ENCODE measurements around the gene YIF1B. TPM values are rescaled to one million over a fixed set of nuclear protein-coding genes. Genes with fewer than 3 reads are reported as not detected.
"Not testable (repeated sequence)": the region's sequence is repeated elsewhere in the genome, so short reads cannot be mapped to it uniquely, and the experiment has no call there.

Gene YIF1B
- total RNA-seq, 2 donors from 2014 or later, result 77.2 to 84.3 TPM

DNA sequence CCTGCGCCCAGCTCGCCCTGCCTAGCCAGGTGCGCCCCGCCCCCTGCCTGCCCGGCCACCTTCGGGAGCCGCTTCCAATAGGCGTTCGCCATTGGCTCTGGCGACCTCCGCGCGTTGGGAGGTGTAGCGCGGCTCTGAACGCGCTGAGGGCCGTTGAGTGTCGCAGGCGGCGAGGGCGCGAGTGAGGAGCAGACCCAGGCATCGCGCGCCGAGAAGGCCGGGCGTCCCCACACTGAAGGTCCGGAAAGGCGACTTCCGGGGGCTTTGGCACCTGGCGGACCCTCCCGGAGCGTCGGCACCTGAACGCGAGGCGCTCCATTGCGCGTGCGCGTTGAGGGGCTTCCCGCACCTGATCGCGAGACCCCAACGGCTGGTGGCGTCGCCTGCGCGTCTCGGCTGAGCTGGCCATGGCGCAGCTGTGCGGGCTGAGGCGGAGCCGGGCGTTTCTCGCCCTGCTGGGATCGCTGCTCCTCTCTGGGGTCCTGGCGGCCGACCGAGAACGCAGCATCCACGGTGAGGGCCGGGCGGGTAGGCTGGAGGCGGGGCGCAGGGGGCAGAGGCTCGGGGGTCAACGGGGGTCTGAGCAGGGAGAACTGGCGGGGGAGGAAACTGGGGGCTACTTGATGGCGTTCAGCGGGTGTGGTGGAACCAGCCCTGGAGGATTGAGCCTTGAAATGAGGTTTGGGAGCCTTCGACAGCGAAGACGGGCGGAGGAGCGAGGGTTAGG lies 51.1 kb downstream of the YIF1B start, which contains the start of gene SPINT2:
TSS of gene SPINT2 (plus strand) at position 88 of the 727 bp plus-strand sequence. CDS start at position 408, 320 bp downstream.
- peak within 1 kb of the TSS; percentile 94 for H3K4me3 Mint-ChIP-seq
- H3K27me3 Mint-ChIP-seq, result no peaks in the 10 kb centered on the region
- peak; percentile 51 for ATAC-seq (replicated peaks)
- peaks cover 33% of the 10 kb centered on the region for H3K4me1 Mint-ChIP-seq
- H3K9me3 Mint-ChIP-seq, result peaks cover 4% of the 10 kb centered on the region
- H3K27ac Mint-ChIP-seq, result peak within 1 kb of the TSS; percentile 96
- peaks cover 5% of the 10 kb centered on the region for H3K36me3 Mint-ChIP-seq (ENCODE audit: low read depth)

- H3K4me1 Mint-ChIP-seq, result peaks cover 33% of the 10 kb centered on the region
Observed at GRCh38 chr19:38263689-38264485, 51.9 kb downstream of the YIF1B start.

DNA sequence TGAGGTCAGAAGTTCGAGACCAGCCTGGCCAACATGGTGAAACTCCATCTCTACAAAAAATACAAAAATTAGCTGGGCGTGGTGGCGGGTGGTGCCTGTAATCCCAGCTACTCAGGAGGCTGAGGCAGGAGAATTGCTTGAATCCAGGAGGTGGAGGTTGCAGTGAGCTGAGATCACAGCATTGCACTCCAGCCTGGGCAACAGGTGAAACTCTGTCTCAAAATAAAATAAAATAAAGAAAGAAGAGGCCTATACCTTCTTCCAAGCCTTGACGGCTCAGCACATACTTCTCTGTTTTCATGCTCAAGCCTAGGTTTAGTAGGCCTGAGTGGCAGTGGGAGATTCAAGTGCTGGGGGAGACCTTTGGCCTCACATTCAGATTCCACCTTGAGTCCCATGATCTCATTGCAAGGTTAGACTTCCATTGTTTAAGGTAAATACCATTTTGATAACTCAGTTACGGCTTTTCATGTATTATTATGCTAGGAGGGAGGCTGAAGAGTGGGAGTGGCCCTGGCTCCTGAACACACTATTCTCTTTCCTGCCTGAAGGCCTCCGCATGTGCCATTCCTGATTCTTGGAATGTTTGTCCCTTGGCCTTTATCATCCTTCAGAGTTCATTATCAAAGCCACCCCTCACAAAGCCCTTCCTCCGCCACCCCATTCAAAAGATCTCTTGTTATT lies 53.0 kb downstream of the YIF1B start:
- peaks cover 7% of the 10 kb centered on the region for H3K27me3 Mint-ChIP-seq
- H3K9me3 Mint-ChIP-seq, result peaks cover 4% of the 10 kb centered on the region
- peak overlapping the region; percentile 94 for H3K4me3 Mint-ChIP-seq
- ATAC-seq (replicated peaks), result no peak
- H3K27ac Mint-ChIP-seq, result peak overlapping the region; percentile 96
- peaks cover 5% of the 10 kb centered on the region for H3K36me3 Mint-ChIP-seq (ENCODE audit: low read depth)
- H3K4me1 Mint-ChIP-seq, result peaks cover 28% of the 10 kb centered on the region

More at GRCh38 chr19:38263689-38264485, 51.9 kb downstream of the YIF1B start:
- peaks cover 4% of the 10 kb centered on the region for H3K9me3 Mint-ChIP-seq
- H3K4me3 Mint-ChIP-seq, result peak overlapping the region; percentile 94
- H3K27me3 Mint-ChIP-seq, result peaks cover 3% of the 10 kb centered on the region
- peak overlapping the region; percentile 96 for H3K27ac Mint-ChIP-seq
- peak; percentile 87 for ATAC-seq (replicated peaks)
- peaks cover 5% of the 10 kb centered on the region for H3K36me3 Mint-ChIP-seq (ENCODE audit: low read depth)

- not testable (repeated sequence) for H3K9me3 Mint-ChIP-seq; H3K36me3 Mint-ChIP-seq (ENCODE audit: low read depth); H3K4me3 Mint-ChIP-seq; H3K27me3 Mint-ChIP-seq; H3K27ac Mint-ChIP-seq; ATAC-seq (replicated peaks)
- peaks cover 22% of the 10 kb centered on the region for H3K4me1 Mint-ChIP-seq
Observed at GRCh38 chr19:38261942-38262341, 53.8 kb downstream of the YIF1B start.

- no peak for ATAC-seq (replicated peaks)
- Mint-ChIP-seq H3K27me3 (peaks cover 25% of the 10 kb centered on the region), H3K4me1 (no peaks in the 10 kb centered on the region), H3K36me3 (ENCODE audit: low read depth) (no peaks in the 10 kb centered on the region), H3K9me3 (no peaks in the 10 kb centered on the region), H3K4me3 (no peak overlapping the region), H3K27ac (no peak overlapping the region)
Observed at GRCh38 chr19:38255383-38256014, 60.2 kb downstream of the YIF1B start.

- H3K4me3 Mint-ChIP-seq, result no peak overlapping the region
- no peak for ATAC-seq (replicated peaks)
- no peaks in the 10 kb centered on the region for H3K4me1 Mint-ChIP-seq
- H3K27ac Mint-ChIP-seq, result no peak overlapping the region
- H3K9me3 Mint-ChIP-seq, result no peaks in the 10 kb centered on the region
- H3K36me3 Mint-ChIP-seq (ENCODE audit: low read depth), result no peaks in the 10 kb centered on the region
- peaks cover 23% of the 10 kb centered on the region for H3K27me3 Mint-ChIP-seq
Observed at GRCh38 chr19:38253788-38254187, 62.0 kb downstream of the YIF1B start.

Other genes starting within 250 kb of the YIF1B start
- gene DPF1, start 91.7 kb downstream of the YIF1B start, total RNA-seq, result 1 to 10 TPM in 1 of 2 donors, not detected in 1; 1.1 TPM
- not detected for gene PPP1R14A, start 59.6 kb downstream of the YIF1B start, total RNA-seq
- 10 to 100 TPM; 21.3 to 56.6 TPM for gene SPINT2, start 51.4 kb downstream of the YIF1B start, total RNA-seq
- under 1 TPM in 1 of 2 donors, not detected in 1; 0.87 TPM for gene C19orf33, start 11.7 kb downstream of the YIF1B start, total RNA-seq
- gene KCNK6, start 3.9 kb upstream of the YIF1B start, total RNA-seq, result 10 to 100 TPM; 13.7 to 19.4 TPM
- 10 to 100 TPM in 1 of 2 donors, 1 to 10 TPM in 1; 5.0 to 15.2 TPM for gene CATSPERG, start 19.9 kb upstream of the YIF1B start, total RNA-seq
- gene PSMD8, start 58.6 kb upstream of the YIF1B start, total RNA-seq, result 100 to 1,000 TPM; 166 to 242 TPM
- gene GGN, start 72.1 kb upstream of the YIF1B start, total RNA-seq, result under 1 TPM in 1 of 2 donors, not detected in 1; 0.95 TPM
- gene SPRED3, start 72.8 kb upstream of the YIF1B start, total RNA-seq, result 10 to 100 TPM in 1 of 2 donors, 1 to 10 TPM in 1; 1.8 to 14.4 TPM
- 10 to 100 TPM; 26.1 to 63.0 TPM for gene FAM98C, start 87.1 kb upstream of the YIF1B start, total RNA-seq
- gene RASGRP4, start 110.3 kb upstream of the YIF1B start, total RNA-seq, result 10 to 100 TPM; 21.8 to 39.4 TPM
- gene RYR1, start 117.7 kb upstream of the YIF1B start, total RNA-seq, result 10 to 100 TPM; 13.2 to 41.5 TPM

All from activated T-helper 17 cell treated with anti-CD3 and anti-CD28 coated beads, Interleukin-2, amount 50 U/mL, for 72 hours (primary cell).